Activated CD8-positive, alpha-beta T cell treated with anti-CD3 and anti-CD28 coated beads for 36 hours (primary cell): ENCODE measurements around the gene CNIH3. TPM values are rescaled to one million over a fixed set of nuclear protein-coding genes. Genes with fewer than 3 reads are reported as not detected.
A peak's percentile ranks its signal among the peaks of the same experiment; 100 is the strongest.

Experiments used
- ATAC-seq: fragments of 200-7000 bp; cut with Tn5 transposase; one replicate; pipeline ENCODE4 v1.10.0; 2021; ENCODE audit warnings: mild to moderate bottlenecking, moderate library complexity
- CTCF ChIA-PET: fragments of 350-600 bp; sonication (Branson Sonifier 250); formaldehyde crosslinking; loops from one replicate; lab custom pipeline; 2021; ENCODE audit warnings: antibody characterized with exemption; lab: Charles Lee
- POLR2A ChIA-PET: fragments of 350-600 bp; sonication (Branson Sonifier 250); formaldehyde crosslinking; loops from one replicate; lab custom pipeline; 2021; ENCODE audit warnings: antibody characterized with exemption; lab: Charles Lee
- DNase-seq: peaks from one replicate; pipeline ENCODE4 v3.0.0-alpha.2; 2020
- H3K27ac Mint-ChIP-seq: one replicate; pipeline ENCODE4 v1.8.0; 2021; ENCODE audit warnings: mild to moderate bottlenecking, mixed read lengths
- H3K27me3 Mint-ChIP-seq: one replicate; pipeline ENCODE4 v1.8.0; 2021; ENCODE audit warnings: mixed read lengths
- H3K36me3 Mint-ChIP-seq: one replicate; pipeline ENCODE4 v1.8.0; 2021; ENCODE audit warnings: low read depth, mixed read lengths
- H3K4me1 Mint-ChIP-seq: one replicate; pipeline ENCODE4 v1.8.0; 2021; ENCODE audit warnings: low read depth, mixed read lengths
- H3K4me3 Mint-ChIP-seq: one replicate; pipeline ENCODE4 v1.8.0; 2021; ENCODE audit warnings: mild to moderate bottlenecking, moderate library complexity, mixed read lengths
- H3K9me3 Mint-ChIP-seq: one replicate; pipeline ENCODE4 v1.8.0; 2021; ENCODE audit warnings: mixed read lengths
- CTCF ChIP-seq: fragments of 200-600 bp; IDR thresholded peaks from one replicate; pipeline ENCODE4 v1.8.0; 2022; ENCODE audit warnings: antibody characterized with exemption, mild to moderate bottlenecking
- intact Hi-C: fragments of 100-400 bp; cut with micrococcal nuclease; formaldehyde crosslinking; loops from one replicate; pipeline ENCODE4 v1.10.0; 2022
- total RNA-seq, 2 experiments: library from RNA; stranded (reverse); gene quantifications; one replicate each; pipeline ENCODE4 v1.2.3, GENCODE V29; 2021

CNIH3 gene
- total RNA-seq, 2 experiments from 2014 or later = 1.6 to 2.1 TPM

DNA sequence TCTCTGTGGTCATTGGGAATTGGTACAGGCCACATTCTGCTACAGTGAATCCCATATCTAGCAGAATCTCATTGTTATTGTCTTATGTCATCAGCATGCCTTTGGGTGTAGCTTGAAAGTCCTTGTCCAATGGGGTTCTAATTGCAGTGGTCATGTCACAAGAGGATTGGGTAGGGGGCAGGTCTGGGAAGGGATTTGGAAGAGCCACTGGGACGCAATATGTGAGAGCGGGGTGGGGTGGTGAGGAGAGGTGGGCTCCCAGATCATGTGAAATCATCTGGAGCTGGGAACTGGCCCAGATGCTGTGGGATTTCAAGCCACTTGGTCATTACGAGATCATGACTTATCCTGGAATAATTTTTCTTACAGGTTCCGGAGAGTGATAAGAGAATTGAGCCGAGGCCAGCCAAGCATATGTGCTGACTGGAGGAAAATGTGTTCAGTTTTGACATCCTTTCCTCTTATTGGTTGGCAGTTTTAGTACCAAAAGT, 16.3 kb downstream of the CNIH3 start:
- no peak for ATAC-seq
- intact Hi-C loops = no loop called here
- Mint-ChIP-seq H3K4me3 (no peak overlapping the region), H3K27me3 (peaks cover 4% of the 10 kb centered on the region), H3K4me1 (peaks cover 2% of the 10 kb centered on the region), H3K9me3 (no peaks in the 10 kb centered on the region), H3K27ac (no peak overlapping the region), H3K36me3 (no peaks in the 10 kb centered on the region)
- CTCF ChIA-PET = interaction anchor here (1.2 to 4.8 kb wide), 2 partner anchors 12 to 120 kb away, joined by 3 to 23 read pairs; no protein-coding TSS in a partner anchor
- DNase-seq = no peak
- POLR2A ChIA-PET = no interaction called here
- TF ChIP-seq CTCF = no peak

DNA sequence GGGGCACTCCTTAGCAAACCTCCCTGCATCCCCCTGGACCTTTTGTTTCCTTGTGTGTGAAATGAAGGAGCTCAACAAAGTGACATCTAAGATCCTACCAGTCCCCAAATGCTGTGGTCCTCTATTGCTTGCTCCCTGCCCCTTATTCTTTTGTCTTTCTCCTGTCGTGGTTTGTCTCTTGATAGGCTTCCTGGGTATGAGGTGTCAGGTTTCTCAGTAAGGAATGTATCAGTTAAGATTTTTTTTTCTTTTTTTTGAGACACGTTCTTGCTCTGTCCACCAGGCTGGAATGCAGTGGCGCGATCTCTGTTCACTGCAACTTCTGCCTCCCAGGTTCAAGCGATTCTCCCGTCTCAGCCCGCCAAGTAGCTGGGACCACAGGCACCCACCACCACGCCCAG, 16.8 kb downstream of the CNIH3 start:
- intact Hi-C loops = no loop called here
- Mint-ChIP-seq H3K4me3 (no peak overlapping the region), H3K27ac (no peak overlapping the region), H3K4me1 (peaks cover 6% of the 10 kb centered on the region), H3K36me3 (no peaks in the 10 kb centered on the region), H3K27me3 (peaks cover 4% of the 10 kb centered on the region), H3K9me3 (no peaks in the 10 kb centered on the region)
- POLR2A ChIA-PET = no interaction called here
- TF ChIP-seq CTCF = no peak
- ATAC-seq (no peak), DNase-seq (no peak)
- CTCF ChIA-PET = interaction anchor here (1.2 to 4.8 kb wide), 2 partner anchors 11 to 121 kb away, joined by 3 to 23 read pairs; no protein-coding TSS in a partner anchor

- no peak overlapping the region for H3K4me3 Mint-ChIP-seq
- DNase-seq = no peak
- ChIA-PET POLR2A (no interaction called here), CTCF (interaction anchor here (1.5 to 4.8 kb wide), 4 partner anchors 9 to 287 kb away, joined by 4 to 23 read pairs (median 6); no protein-coding TSS in a partner anchor)
- no peak for ATAC-seq
- TF ChIP-seq CTCF = no peak
- H3K36me3 Mint-ChIP-seq = no peaks in the 10 kb centered on the region
- no peaks in the 10 kb centered on the region for H3K9me3 Mint-ChIP-seq
- H3K27ac Mint-ChIP-seq = no peak overlapping the region
- intact Hi-C loops = no loop called here
- peaks cover 7% of the 10 kb centered on the region for H3K4me1 Mint-ChIP-seq
- peaks cover 4% of the 10 kb centered on the region for H3K27me3 Mint-ChIP-seq
Observed at GRCh38 chr1:224635356-224635755, 19.2 kb downstream of the CNIH3 start.

GRCh38 chr1:224637515-224637914, 21.4 kb downstream of the CNIH3 start:
- H3K4me1 Mint-ChIP-seq = peaks cover 7% of the 10 kb centered on the region
- H3K27ac Mint-ChIP-seq = no peak overlapping the region
- intact Hi-C loops = no loop called here
- no peaks in the 10 kb centered on the region for H3K9me3 Mint-ChIP-seq
- no peaks in the 10 kb centered on the region for H3K27me3 Mint-ChIP-seq
- CTCF ChIA-PET = interaction anchor here (1.9 kb wide), 1 partner anchor 124 kb away, joined by 8 read pairs; no protein-coding TSS in a partner anchor
- no peak for TF ChIP-seq CTCF
- no peaks in the 10 kb centered on the region for H3K36me3 Mint-ChIP-seq
- POLR2A ChIA-PET = no interaction called here
- ATAC-seq (peak; percentile 34), DNase-seq (no peak)
- no peak overlapping the region for H3K4me3 Mint-ChIP-seq

DNA sequence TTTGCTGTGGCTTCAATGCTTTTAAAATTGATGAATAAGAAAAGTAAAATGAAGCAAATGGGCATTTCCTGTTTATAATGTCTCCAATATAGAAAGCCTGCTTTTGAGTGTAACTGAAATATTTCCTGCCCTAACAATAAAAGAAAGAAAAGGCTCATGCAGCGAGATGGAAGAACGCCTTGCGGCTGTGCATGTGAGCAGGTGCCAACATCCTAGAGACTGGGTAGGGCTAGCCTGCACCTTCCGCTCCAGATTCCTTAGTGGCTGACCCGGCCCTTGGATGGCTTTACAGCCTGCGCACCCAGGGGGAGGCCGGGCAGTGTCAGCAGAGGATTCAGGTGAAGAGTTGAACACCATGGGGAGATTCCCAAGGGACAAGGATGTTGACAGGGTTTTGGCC, 21.8 kb downstream of the CNIH3 start:
- ChIA-PET POLR2A (no interaction called here), CTCF (no interaction called here)
- no peak for TF ChIP-seq CTCF
- Mint-ChIP-seq H3K36me3 (no peaks in the 10 kb centered on the region), H3K9me3 (no peaks in the 10 kb centered on the region), H3K4me1 (peaks cover 7% of the 10 kb centered on the region), H3K27me3 (no peaks in the 10 kb centered on the region), H3K27ac (no peak overlapping the region), H3K4me3 (no peak overlapping the region)
- DNase-seq = no peak
- no peak for ATAC-seq
- intact Hi-C loops = no loop called here
